ENCODE data around the gene KCNRG.

The KCNRG gene

GRCh38 chr13:50070186-50070585 is 54.9 kb downstream of the KCNRG start:
- FAIRE-seq = peak; percentile 66
- DNase-seq (ENCODE audit: insufficient read length, low spot score) = no peak
